GM10266 (cell line): ENCODE results near the gene PAN3.
A peak's percentile ranks its signal among the peaks of the same experiment; 100 is the strongest.
"Not testable (repeated sequence)": the region's sequence is repeated elsewhere in the genome, so short reads cannot be mapped to it uniquely, and the experiment has no call there.

ENCODE experiments used
- DNase-seq: peaks from one replicate; pipeline ENCODE4 v3.0.0; 2012; ENCODE audit errors: extremely low spot score
- CTCF ChIP-seq: IDR thresholded peaks from 2 replicates; pipeline ENCODE4 v1.5.1; 2012; ENCODE audit warnings: mild to moderate bottlenecking, low read depth; ENCODE audit not compliant: control insufficient read depth, insufficient read depth; ENCODE audit errors: missing control alignments

Gene PAN3

GRCh38 chr13:28099396-28100149, 38.8 kb upstream of the PAN3 start:
- peak; percentile 36 for DNase-seq
- TF ChIP-seq CTCF, result no peak

GRCh38 chr13:28100150-28101121, 37.9 kb upstream of the PAN3 start, which contains the start of gene FLT3:
Gene FLT3 (minus strand): TSS chr13:28100576. CDS start chr13:28100510, 66 bp downstream.
- peak; percentile 74 for DNase-seq
- peak; percentile 10 for TF ChIP-seq CTCF

GRCh38 chr13:28101886-28102285, 36.5 kb upstream of the PAN3 start:
- not testable (repeated sequence) for DNase-seq

GRCh38 chr13:28106976-28107375, 31.4 kb upstream of the PAN3 start:
- TF ChIP-seq CTCF, result no peak
- no peak for DNase-seq

- DNase-seq, result no peak
Measured at GRCh38 chr13:28110414-28110813, 27.9 kb upstream of the PAN3 start.

GRCh38 chr13:28116736-28117135, 21.6 kb upstream of the PAN3 start:
- no peak for TF ChIP-seq CTCF
- no peak for DNase-seq

More at GRCh38 chr13:28110414-28110813, 27.9 kb upstream of the PAN3 start:
- no peak for TF ChIP-seq CTCF

- TF ChIP-seq CTCF, result no peak
- no peak for DNase-seq
Measured at GRCh38 chr13:28117689-28118377, 20.5 kb upstream of the PAN3 start.
